Caco-2 (cell line): ENCODE measurements around the gene YTHDC1. TPM values are rescaled to one million over a fixed set of nuclear protein-coding genes. Genes with fewer than 3 reads are reported as not detected.

ENCODE experiments used
- BruUV-seq: library from RNA; stranded (reverse); fragments of 400-500 nt; replicated peaks from 2 replicates; lab custom pipeline; 2021; lab: Mats Ljungman, UMichigan
- CTCF ChIA-PET: fragments of 300-600 bp; sonication (Branson Sonifier 250); formaldehyde crosslinking; loops from one replicate; lab custom pipeline; 2022; ENCODE audit warnings: antibody characterized with exemption; lab: Charles Lee
- POLR2A ChIA-PET: fragments of 300-600 bp; sonication (Branson Sonifier 250); formaldehyde crosslinking; loops from one replicate; lab custom pipeline; 2022; ENCODE audit warnings: antibody characterized with exemption; lab: Charles Lee
- DNase-seq, 2 experiments: peaks; one replicate each; pipeline versions ENCODE4 v3.0.0 to v3.0.0-alpha.2; 2020 to 2022
- H3K27me3 ChIP-seq: replicated peaks from 2 replicates; pipeline ENCODE4 v1.6.0; 2011; ENCODE audit warnings: low read length; ENCODE audit not compliant: control insufficient read depth, insufficient read depth
- H3K36me3 ChIP-seq: 2 replicates; pipeline ENCODE4 v1.5.1; 2011; ENCODE audit warnings: low read length; ENCODE audit not compliant: control insufficient read depth, insufficient read depth
- H3K4me1 ChIP-seq: fragments of 250-450 bp; sonication (Bioruptor Pico); 2 replicates; pipeline ENCODE4 v1.5.1; 2020; ENCODE audit warnings: mild to moderate bottlenecking
- H3K4me3 ChIP-seq: 2 replicates; pipeline ENCODE4 v1.5.1; 2011; ENCODE audit warnings: low read depth, mild to moderate bottlenecking, control low read depth, low read length
- H3K9me3 ChIP-seq: fragments of 250-450 bp; sonication (Bioruptor Pico); 2 replicates; pipeline ENCODE4 v1.5.1; 2020; ENCODE audit warnings: mild to moderate bottlenecking, moderate library complexity
- H3K27ac Mint-ChIP-seq: one replicate; pipeline ENCODE4 v1.8.0; 2022; ENCODE audit warnings: mixed read lengths; ENCODE audit not compliant: unreplicated experiment
- H3K27me3 Mint-ChIP-seq: one replicate; pipeline ENCODE4 v1.8.0; 2022; ENCODE audit warnings: mixed read lengths; ENCODE audit not compliant: insufficient read depth, unreplicated experiment
- H3K36me3 Mint-ChIP-seq: one replicate; pipeline ENCODE4 v1.8.0; 2022; ENCODE audit warnings: mild to moderate bottlenecking, mixed read lengths; ENCODE audit not compliant: insufficient read depth, unreplicated experiment
- H3K4me1 Mint-ChIP-seq: one replicate; pipeline ENCODE4 v1.8.0; 2022; ENCODE audit warnings: low read depth, mixed read lengths; ENCODE audit not compliant: unreplicated experiment
- H3K4me3 Mint-ChIP-seq: one replicate; pipeline ENCODE4 v1.8.0; 2022; ENCODE audit warnings: mild to moderate bottlenecking, moderate library complexity, mixed read lengths; ENCODE audit not compliant: unreplicated experiment
- H3K9me3 Mint-ChIP-seq: one replicate; pipeline ENCODE4 v1.8.0; 2022; ENCODE audit warnings: mixed read lengths; ENCODE audit not compliant: unreplicated experiment
- CTCF ChIP-seq, 2 experiments: fragments of 200-600 bp in 1 of 2; IDR thresholded peaks; 1 replicate in 1 of 2; 2 replicates in 1 of 2; pipeline versions ENCODE4 v1.5.1 to v1.8.0; 2011 to 2022; ENCODE audit warnings: antibody characterized with exemption in 1 of 2, control low read depth in 1 of 2, inconsistent platforms in 1 of 2, low read depth in 1 of 2, low read length in 1 of 2, mild to moderate bottlenecking in 1 of 2, moderate library complexity in 1 of 2; ENCODE audit not compliant: insufficient read depth in 1 of 2, severe bottlenecking in 1 of 2, unreplicated experiment in 1 of 2
- intact Hi-C: fragments of 100-400 bp; cut with micrococcal nuclease; formaldehyde crosslinking; loops from one replicate; pipeline ENCODE4 v1.10.0; 2022; ENCODE audit not compliant: unreplicated experiment
- total RNA-seq: library from RNA; stranded (reverse); gene quantifications from 2 replicates; pipeline ENCODE4 v1.2.3, GENCODE V29; 2022

Gene YTHDC1
- total RNA-seq, 1 experiment from 2014 or later: 101 TPM

GRCh38 chr4:68337004-68337403, 12.9 kb downstream of the YTHDC1 start:
- Mint-ChIP-seq H3K4me3 (no peak overlapping the region), H3K4me1 (peaks cover 9% of the 10 kb centered on the region), H3K27ac (peak overlapping the region; percentile 4), H3K36me3 (peaks cover 53% of the 10 kb centered on the region), H3K9me3 (no peaks in the 10 kb centered on the region), H3K27me3 (no peaks in the 10 kb centered on the region)
- POLR2A ChIA-PET: no interaction called here
- Histone ChIP-seq H3K36me3 (no peaks in the 10 kb centered on the region; the same call in 1 of the 2 replicates), H3K27me3 (no peaks in the 10 kb centered on the region), H3K4me1 (peaks cover 26% of the 10 kb centered on the region), H3K9me3 (no peaks in the 10 kb centered on the region), H3K4me3 (no peak overlapping the region)
- no TSS peak for BruUV-seq
- no peak for TF ChIP-seq CTCF (IDR thresholded peaks at IDR 0.05; ENCODE audit: insufficient read depth in 1 of 2, low read depth in 1 of 2, low read length in 1 of 2, severe bottlenecking in 1 of 2, unreplicated experiment in 1 of 2)
- DNase-seq: no peak
- CTCF ChIA-PET: no interaction called here
- intact Hi-C loops: no loop called here

DNA sequence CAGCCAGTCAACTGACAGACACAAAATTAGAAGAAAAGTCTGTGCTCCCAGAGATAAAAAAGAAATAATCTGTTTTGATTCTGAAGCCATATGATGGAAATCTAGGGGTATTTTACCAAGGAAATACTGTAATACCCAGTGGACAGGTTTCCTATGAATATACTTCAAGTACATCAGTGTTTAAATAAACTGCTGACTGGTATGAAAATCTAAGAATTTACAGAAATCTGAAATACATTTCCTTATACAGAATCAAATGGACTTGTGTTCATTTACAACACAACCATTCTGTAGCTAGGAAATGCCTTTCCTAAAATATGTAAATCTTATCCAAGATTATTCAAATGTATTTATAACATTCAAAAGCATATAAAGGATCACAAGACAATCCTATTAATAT, 13.4 kb downstream of the YTHDC1 start:
- no peaks in the 10 kb centered on the region for H3K27me3 ChIP-seq
- Mint-ChIP-seq H3K36me3 (peaks cover 58% of the 10 kb centered on the region), H3K27me3 (no peaks in the 10 kb centered on the region), H3K4me1 (peaks cover 7% of the 10 kb centered on the region), H3K9me3 (no peaks in the 10 kb centered on the region), H3K27ac (no peak overlapping the region), H3K4me3 (no peak overlapping the region)
- H3K9me3 ChIP-seq: no peaks in the 10 kb centered on the region
- DNase-seq: no peak
- no peak overlapping the region for H3K4me3 ChIP-seq
- intact Hi-C loops: no loop called here
- POLR2A ChIA-PET: no interaction called here
- H3K4me1 ChIP-seq: peaks cover 26% of the 10 kb centered on the region
- no peak for TF ChIP-seq CTCF (IDR thresholded peaks at IDR 0.05; ENCODE audit: insufficient read depth in 1 of 2, low read depth in 1 of 2, low read length in 1 of 2, severe bottlenecking in 1 of 2, unreplicated experiment in 1 of 2)
- CTCF ChIA-PET: no interaction called here
- no TSS peak for BruUV-seq
- H3K36me3 ChIP-seq: no peaks in the 10 kb centered on the region; the same call in 1 of the 2 replicates

- Mint-ChIP-seq H3K9me3 (no peaks in the 10 kb centered on the region), H3K27ac (no peak overlapping the region), H3K4me3 (no peak overlapping the region), H3K4me1 (no peaks in the 10 kb centered on the region), H3K36me3 (peaks cover 69% of the 10 kb centered on the region), H3K27me3 (no peaks in the 10 kb centered on the region)
- Histone ChIP-seq H3K4me1 (no peaks in the 10 kb centered on the region), H3K36me3 (no peaks in the 10 kb centered on the region; the same call in 1 of the 2 replicates), H3K9me3 (no peaks in the 10 kb centered on the region), H3K27me3 (no peaks in the 10 kb centered on the region), H3K4me3 (no peak overlapping the region)
- ChIA-PET POLR2A (no interaction called here), CTCF (no interaction called here)
- BruUV-seq: no TSS peak
- intact Hi-C loops: loop anchor here (10.0 kb wide), 1 partner anchor 49 kb away; no protein-coding TSS in a partner anchor
- DNase-seq: no peak
- TF ChIP-seq CTCF (IDR thresholded peaks at IDR 0.05; ENCODE audit: insufficient read depth in 1 of 2, low read depth in 1 of 2, low read length in 1 of 2, severe bottlenecking in 1 of 2, unreplicated experiment in 1 of 2): no peak
Observed at GRCh38 chr4:68326141-68326540, 23.7 kb downstream of the YTHDC1 start.
